HCT116 (cell line): ENCODE measurements around the gene ARHGAP10. TPM values are rescaled to one million over a fixed set of nuclear protein-coding genes. Genes with fewer than 3 reads are reported as not detected.

Experiments used
- ATAC-seq: fragments of 200-7000 bp; cut with Tn5 transposase; 2 replicates; pipeline ENCODE4 v1.9.1; 2020; ENCODE audit warnings: mild to moderate bottlenecking, moderate library complexity
- BruUV-seq: library from RNA; stranded (reverse); fragments of 400-500 nt; replicated peaks from 2 replicates; lab custom pipeline; 2021; lab: Mats Ljungman, UMichigan
- CTCF ChIA-PET: fragments of 300-600 bp; sonication (Branson Sonifier 250); formaldehyde crosslinking; loops from one replicate; lab custom pipeline; 2021; ENCODE audit warnings: antibody characterized with exemption; lab: Charles Lee
- POLR2A ChIA-PET: fragments of 300-600, 350-600 bp; sonication (Branson Sonifier 250); formaldehyde crosslinking; loops from one replicate; lab custom pipeline; 2021; ENCODE audit warnings: antibody characterized with exemption; lab: Charles Lee
- RAD21 ChIA-PET, 2 experiments: fragments of 300-600 bp; sonication (Branson Sonifier 250); formaldehyde crosslinking; loops; one replicate each; lab custom pipeline; 2023; ENCODE audit warnings: low total read pairs in 2 of 2; ENCODE audit not compliant: uncharacterized antibody in 2 of 2, unreplicated experiment in 2 of 2, low non-redundant PET in 1 of 2; lab: Charles Lee
- DNase-seq: peaks from one replicate; pipeline ENCODE4 v3.0.0-alpha.2; 2010; ENCODE audit warnings: low read depth, low spot score
- H2AFZ ChIP-seq: fragments of 200-600 bp; shearing (Covaris generic), sonication (generic); 2 replicates; pipeline ENCODE4 v1.6.1; 2017; ENCODE audit warnings: low read depth, mixed run types, mixed read lengths, antibody characterized with exemption, low read length; ENCODE audit not compliant: poor library complexity, severe bottlenecking
- H3K27ac ChIP-seq: 2 replicates; pipeline ENCODE4 v1.5.1; 2012; ENCODE audit warnings: low read depth, low read length
- H3K27me3 ChIP-seq: fragments of 200-600 bp; sonication (generic); 2 replicates; pipeline ENCODE4 v1.6.1; 2016; ENCODE audit warnings: mixed run types, low read length, mixed read lengths; ENCODE audit not compliant: insufficient read depth
- H3K36me3 ChIP-seq, 2 experiments: fragments of 200-500 bp in 1 of 2; fragments of 200-600 bp in 1 of 2; sonication (Bioruptor generic) in 1 of 2; sonication (generic) in 1 of 2; 2 replicates each; pipeline versions ENCODE4 v1.5.1 to v1.6.1; 2014 to 2016; ENCODE audit warnings: low read length in 2 of 2, inconsistent platforms in 1 of 2, mixed read lengths in 1 of 2, mixed run types in 1 of 2; ENCODE audit not compliant: insufficient read depth in 2 of 2, control insufficient read depth in 1 of 2
- H3K4me1 ChIP-seq, 2 experiments: fragments of 200-600 bp in 1 of 2; sonication (generic) in 1 of 2; 2 replicates each; pipeline versions ENCODE4 v1.5.1 to v1.6.1; 2012 to 2017; ENCODE audit warnings: low read length in 2 of 2, inconsistent platforms in 1 of 2, mild to moderate bottlenecking in 1 of 2, mixed read lengths in 1 of 2, mixed run types in 1 of 2, moderate library complexity in 1 of 2; ENCODE audit not compliant: insufficient read depth in 2 of 2, control insufficient read depth in 1 of 2
- H3K4me2 ChIP-seq: fragments of 200-600 bp; sonication (generic); 2 replicates; pipeline ENCODE4 v1.6.1; 2017; ENCODE audit warnings: mixed run types, low read length, mixed read lengths
- H3K4me3 ChIP-seq, 2 experiments: fragments of 200-600 bp in 1 of 2; sonication (generic) in 1 of 2; replicated peaks in 1 of 2; 2 replicates each; pipeline ENCODE4 v1.5.1; 2011 to 2016; ENCODE audit warnings: low read length in 2 of 2, control low read depth in 1 of 2, low read depth in 1 of 2, mild to moderate bottlenecking in 1 of 2, mixed read lengths in 1 of 2, mixed run types in 1 of 2
- H3K79me2 ChIP-seq: fragments of 200-600 bp; sonication (generic); 2 replicates; pipeline ENCODE4 v1.6.1; 2017; ENCODE audit warnings: mild to moderate bottlenecking, mixed run types, low read length, moderate library complexity, mixed read lengths; ENCODE audit not compliant: insufficient read depth
- H3K9ac ChIP-seq: fragments of 200-600 bp; sonication (generic); 2 replicates; pipeline ENCODE4 v1.6.1; 2016; ENCODE audit warnings: low read length, mixed read lengths
- H3K9me2 ChIP-seq: fragments of 200-600 bp; sonication (generic), shearing (Covaris generic); 2 replicates; pipeline ENCODE4 v1.6.1; 2017; ENCODE audit warnings: mixed run types, mild to moderate bottlenecking, moderate library complexity; ENCODE audit not compliant: insufficient read depth
- H3K9me3 ChIP-seq, 2 experiments: fragments of 200-500 bp in 1 of 2; fragments of 200-600 bp in 1 of 2; sonication (Bioruptor generic) in 1 of 2; sonication (generic) in 1 of 2; 2 replicates each; pipeline ENCODE4 v1.6.1; 2014 to 2017; ENCODE audit warnings: low read length in 2 of 2, mixed read lengths in 2 of 2, inconsistent platforms in 1 of 2, low read depth in 1 of 2, mild to moderate bottlenecking in 1 of 2, mixed run types in 1 of 2, moderate library complexity in 1 of 2; ENCODE audit not compliant: control insufficient read depth in 1 of 2, insufficient read depth in 1 of 2
- H4K20me1 ChIP-seq: fragments of 200-600 bp; sonication (generic), shearing (Covaris generic); 2 replicates; pipeline ENCODE4 v1.6.1; 2017; ENCODE audit warnings: mixed run types, mild to moderate bottlenecking, moderate library complexity; ENCODE audit not compliant: insufficient read depth
- CBX3 ChIP-seq: IDR thresholded peaks from 2 replicates; pipeline ENCODE4 v1.6.1; 2012; ENCODE audit warnings: low read depth
- CTCF ChIP-seq, 3 experiments: fragments of 200-600 bp in 1 of 3; sonication (generic) in 1 of 3; IDR thresholded peaks in 2 of 3; conservative IDR thresholded peaks in 1 of 3; 2 replicates each; pipeline ENCODE4 v1.5.1; 2012 to 2017; ENCODE audit warnings: low read depth in 2 of 3, low read length in 2 of 3, antibody characterized with exemption in 1 of 3, borderline replicate concordance in 1 of 3, control low read depth in 1 of 3, mild to moderate bottlenecking in 1 of 3, mixed read lengths in 1 of 3, mixed run types in 1 of 3, moderate library complexity in 1 of 3; ENCODE audit not compliant: insufficient read depth in 1 of 3
- EGR1 ChIP-seq: IDR thresholded peaks from 2 replicates; pipeline ENCODE4 v1.6.1; 2012; ENCODE audit warnings: low read depth
- JUND ChIP-seq: IDR thresholded peaks from 2 replicates; pipeline ENCODE4 v1.6.1; 2012
- MAX ChIP-seq: IDR thresholded peaks from 2 replicates; pipeline ENCODE4 v1.6.1; 2012
- POLR2A ChIP-seq: IDR thresholded peaks from 2 replicates; pipeline ENCODE4 v1.7.0; 2011; ENCODE audit warnings: borderline replicate concordance; ENCODE audit not compliant: insufficient read depth, insufficient read length; ENCODE audit errors: extremely low read depth
- POLR2AphosphoS5 ChIP-seq: IDR thresholded peaks from 2 replicates; pipeline ENCODE4 v1.6.1; 2011; ENCODE audit warnings: mild to moderate bottlenecking, low read depth, low read length, moderate library complexity
- RAD21 ChIP-seq: IDR thresholded peaks from 2 replicates; pipeline ENCODE4 v1.6.1; 2012; ENCODE audit warnings: low read depth, mild to moderate bottlenecking
- SIN3A ChIP-seq: IDR thresholded peaks from 2 replicates; pipeline ENCODE4 v1.6.1; 2012; ENCODE audit warnings: low read depth
- SRF ChIP-seq: IDR thresholded peaks from 2 replicates; pipeline ENCODE4 v1.6.1; 2012; ENCODE audit warnings: low read depth
- TCF7L2 ChIP-seq: IDR thresholded peaks from 2 replicates; pipeline ENCODE4 v1.7.0; 2011; ENCODE audit warnings: borderline replicate concordance, inconsistent platforms; ENCODE audit not compliant: insufficient read depth, insufficient read length; ENCODE audit errors: extremely low read depth
- YY1 ChIP-seq: IDR thresholded peaks from 2 replicates; pipeline ENCODE4 v1.6.1; 2011; ENCODE audit warnings: low read length, low read depth, moderate library complexity, mild to moderate bottlenecking; ENCODE audit not compliant: insufficient replicate concordance; ENCODE audit errors: extremely low read depth
- ZFX ChIP-seq: fragments of 450-650 bp; IDR thresholded peaks from 2 replicates; pipeline ENCODE4 v1.6.1; 2017
- intact Hi-C: fragments of 100-400 bp; cut with micrococcal nuclease; formaldehyde crosslinking; loops from 2 replicates; pipeline ENCODE4 v1.10.0; 2022
- total RNA-seq: library from RNA; stranded (reverse); gene quantifications from one replicate; pipeline ENCODE4 v1.2.1, GENCODE V29; 2021; ENCODE audit not compliant: unreplicated experiment

ARHGAP10 gene
- total RNA-seq, 1 experiment from 2014 or later, result 24.7 TPM

- H3K4me2 ChIP-seq, result peak overlapping the region; percentile 96
- H3K9me2 ChIP-seq, result no peaks in the 10 kb centered on the region
- peak overlapping the region; percentile 6 to 81; a peak in 3 of 4 replicates for H3K4me3 ChIP-seq
- H3K27ac ChIP-seq, result peak overlapping the region; percentile 88; the same call in 1 of the 2 replicates
- BruUV-seq, result no TSS peak
- H3K9ac ChIP-seq, result peak overlapping the region; percentile 86; the same call in 1 of the 2 replicates
- H3K79me2 ChIP-seq, result peaks cover 29% of the 10 kb centered on the region
- TF ChIP-seq CTCF (IDR thresholded peaks at IDR 0.05 in 2 of 3, conservative IDR thresholded peaks at IDR 0.05 in 1 of 3; ENCODE audit: borderline replicate concordance in 1 of 3, insufficient read depth in 1 of 3, low read depth in 2 of 3, low read length in 2 of 3), result 0 out of 6 replicates have a peak, but pooled peaks of 1 of the 3 experiments have one; percentile 22
- TF ChIP-seq POLR2AphosphoS5, result no peak
- TF ChIP-seq, all 23 proteins: peak for 1
- ATAC-seq (no peak), DNase-seq (no peak)
- RAD21 ChIA-PET, result no interaction called here
- Histone ChIP-seq H3K27me3 (no peaks in the 10 kb centered on the region), H3K4me1 (peaks cover 40 to 75% of the 10 kb centered on the region in 2 experiments), H4K20me1 (no peaks in the 10 kb centered on the region), H3K9me3 (no peaks in the 10 kb centered on the region), H3K36me3 (no peaks in the 10 kb centered on the region), H2AFZ (peak overlapping the region; percentile 81)
- intact Hi-C loops, result no loop called here
- CTCF ChIA-PET, result no interaction called here
- POLR2A ChIA-PET, result no interaction called here
These were observed 1.6 kb upstream of the ARHGAP10 start for GRCh38 chr4:147730333-147730732.

GRCh38 chr4:147732518-147733235 is 789 bp downstream of the ARHGAP10 start:
- Histone ChIP-seq H3K27ac (peak overlapping the region; percentile 88), H2AFZ (peak overlapping the region; percentile 12), H3K9ac (peak overlapping the region; percentile 86), H3K4me2 (peak overlapping the region; percentile 96), H3K9me2 (no peaks in the 10 kb centered on the region), H3K36me3 (no peaks in the 10 kb centered on the region), H4K20me1 (no peaks in the 10 kb centered on the region), H3K9me3 (no peaks in the 10 kb centered on the region), H3K4me3 (peak overlapping the region; percentile 78 to 81), H3K27me3 (no peaks in the 10 kb centered on the region), H3K4me1 (peaks cover 47 to 69% of the 10 kb centered on the region in 2 experiments), H3K79me2 (peaks cover 52% of the 10 kb centered on the region)
- no TSS peak for BruUV-seq
- RAD21 ChIA-PET, result no interaction called here
- POLR2A ChIA-PET, result interaction anchor here (1.6 kb wide), 1 partner anchor 11 kb away, joined by 4 read pairs; no protein-coding TSS in a partner anchor
- ATAC-seq, result peak; percentile 44
- no peak for DNase-seq
- TF ChIP-seq MAX, result peak; percentile 46
- TF ChIP-seq CBX3, result no peak
- TF ChIP-seq EGR1, result no peak
- TF ChIP-seq RAD21, result no peak
- TF ChIP-seq YY1, result no peak
- no peak for TF ChIP-seq POLR2A
- no peak for TF ChIP-seq SRF
- 0 out of 2 replicates have a peak, but pooled peaks have one; percentile 0 for TF ChIP-seq ZFX
- TF ChIP-seq TCF7L2, result no peak
- TF ChIP-seq POLR2AphosphoS5, result no peak
- TF ChIP-seq SIN3A, result no peak; the same call in 1 of the 2 replicates
- no peak for TF ChIP-seq JUND
- TF ChIP-seq CTCF (IDR thresholded peaks at IDR 0.05 in 2 of 3, conservative IDR thresholded peaks at IDR 0.05 in 1 of 3; ENCODE audit: borderline replicate concordance in 1 of 3, insufficient read depth in 1 of 3, low read depth in 2 of 3, low read length in 2 of 3), result no peak
- intact Hi-C loops, result loop anchor here (2.0 kb wide), 1 partner anchor 98 kb away; no protein-coding TSS in a partner anchor
- CTCF ChIA-PET, result interaction anchor here (1.2 to 1.8 kb wide), 4 partner anchors 11 to 134 kb away, joined by 3 to 7 read pairs (median 4); no protein-coding TSS in a partner anchor
